ENCODE results near the gene SCUBE3. TPM values are rescaled to one million over a fixed set of nuclear protein-coding genes. Genes with fewer than 3 reads are reported as not detected.

Gene SCUBE3
- 10.0 and 26.8 TPM in 2 replicates for total RNA-seq

- peak; percentile 34 for DNase-seq (ENCODE audit: low read depth)
- H3K4me3 ChIP-seq (ENCODE audit: low read depth, low read length) = peak within 1 kb of the TSS; percentile 66
- TF ChIP-seq CTCF (IDR thresholded peaks at IDR 0.05; ENCODE audit: insufficient read depth, low read depth, low read length) = no peak
These were observed at the start of gene SCUBE3 for GRCh38 chr6:35213824-35214756. TSS of gene SCUBE3 (plus strand) at chr6:35213956. CDS start at chr6:35214419, 463 bp downstream.

GRCh38 chr6:35164277-35164676, 49.5 kb upstream of the SCUBE3 start:
- TF ChIP-seq CTCF (IDR thresholded peaks at IDR 0.05; ENCODE audit: insufficient read depth, low read depth, low read length) = no peak
- no peak overlapping the region for H3K4me3 ChIP-seq (ENCODE audit: low read depth, low read length)
- DNase-seq (ENCODE audit: low read depth) = no peak

- TF ChIP-seq CTCF (IDR thresholded peaks at IDR 0.05; ENCODE audit: insufficient read depth, low read depth, low read length) = no peak
- H3K4me3 ChIP-seq (ENCODE audit: low read depth, low read length) = no peak overlapping the region
- no peak for DNase-seq (ENCODE audit: low read depth)
These were observed 48.9 kb upstream of the SCUBE3 start for GRCh38 chr6:35164868-35165267.

GRCh38 chr6:35165630-35166071, 48.1 kb upstream of the SCUBE3 start:
- H3K4me3 ChIP-seq (ENCODE audit: low read depth, low read length) = no peak overlapping the region
- TF ChIP-seq CTCF (IDR thresholded peaks at IDR 0.05; ENCODE audit: insufficient read depth, low read depth, low read length) = no peak
- peak; percentile 42 for DNase-seq (ENCODE audit: low read depth)

GRCh38 chr6:35166116-35166515, 47.6 kb upstream of the SCUBE3 start:
- DNase-seq (ENCODE audit: low read depth) = peak; percentile 30
- H3K4me3 ChIP-seq (ENCODE audit: low read depth, low read length) = no peak overlapping the region
- no peak for TF ChIP-seq CTCF (IDR thresholded peaks at IDR 0.05; ENCODE audit: insufficient read depth, low read depth, low read length)

GRCh38 chr6:35166520-35166919, 47.2 kb upstream of the SCUBE3 start:
- DNase-seq (ENCODE audit: low read depth) = no peak
- H3K4me3 ChIP-seq (ENCODE audit: low read depth, low read length) = no peak overlapping the region
- no peak for TF ChIP-seq CTCF (IDR thresholded peaks at IDR 0.05; ENCODE audit: insufficient read depth, low read depth, low read length)

All from fibroblast of villous mesenchyme (primary cell).